ENCODE measurements around the gene MARCKSL1.

DNA sequence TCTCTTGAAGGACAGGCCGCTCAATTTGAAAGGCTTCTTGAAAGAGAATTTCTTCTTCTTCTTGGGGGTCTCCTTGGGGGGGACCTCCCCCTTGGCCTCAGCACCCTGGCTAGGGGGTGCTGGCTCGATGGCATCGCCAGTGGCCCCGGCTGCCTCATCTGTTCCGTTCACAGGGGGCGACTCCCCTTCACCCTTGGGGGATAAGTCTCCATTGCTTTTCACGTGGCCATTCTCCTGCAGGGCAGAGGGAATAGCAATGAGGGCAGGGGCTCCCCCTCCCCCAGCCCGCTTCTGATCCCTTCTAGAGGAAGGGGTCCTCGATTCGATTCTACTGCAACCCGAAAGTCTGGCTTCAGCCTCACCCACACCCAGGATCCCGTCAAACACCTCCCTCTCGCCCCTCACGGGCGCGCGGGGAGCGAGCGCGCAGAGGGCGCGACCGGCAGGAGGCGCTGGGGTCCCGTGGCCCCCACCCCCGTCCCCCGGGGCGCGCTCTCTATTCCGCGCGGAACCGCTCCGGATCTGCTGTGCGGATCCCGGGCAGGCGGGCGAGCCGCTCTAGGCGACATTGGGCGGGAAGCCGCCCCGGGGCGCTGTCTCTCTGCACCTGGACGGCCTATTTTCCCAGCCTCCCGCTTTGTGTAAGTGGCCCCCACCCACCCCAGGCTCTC, 1.0 kb downstream of the MARCKSL1 start:
- TF ChIP-seq, protein P1, sequence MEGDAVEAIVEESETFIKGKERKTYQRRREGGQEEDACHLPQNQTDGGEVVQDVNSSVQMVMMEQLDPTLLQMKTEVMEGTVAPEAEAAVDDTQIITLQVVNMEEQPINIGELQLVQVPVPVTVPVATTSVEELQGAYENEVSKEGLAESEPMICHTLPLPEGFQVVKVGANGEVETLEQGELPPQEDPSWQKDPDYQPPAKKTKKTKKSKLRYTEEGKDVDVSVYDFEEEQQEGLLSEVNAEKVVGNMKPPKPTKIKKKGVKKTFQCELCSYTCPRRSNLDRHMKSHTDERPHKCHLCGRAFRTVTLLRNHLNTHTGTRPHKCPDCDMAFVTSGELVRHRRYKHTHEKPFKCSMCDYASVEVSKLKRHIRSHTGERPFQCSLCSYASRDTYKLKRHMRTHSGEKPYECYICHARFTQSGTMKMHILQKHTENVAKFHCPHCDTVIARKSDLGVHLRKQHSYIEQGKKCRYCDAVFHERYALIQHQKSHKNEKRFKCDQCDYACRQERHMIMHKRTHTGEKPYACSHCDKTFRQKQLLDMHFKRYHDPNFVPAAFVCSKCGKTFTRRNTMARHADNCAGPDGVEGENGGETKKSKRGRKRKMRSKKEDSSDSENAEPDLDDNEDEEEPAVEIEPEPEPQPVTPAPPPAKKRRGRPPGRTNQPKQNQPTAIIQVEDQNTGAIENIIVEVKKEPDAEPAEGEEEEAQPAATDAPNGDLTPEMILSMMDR (IDR thresholded peaks at IDR 0.05): peak; percentile 60 to 83 (median 74)
- no peak for TF ChIP-seq EP300 (IDR thresholded peaks at IDR 0.05)

Measured in upper lobe of left lung (tissue), 4 donors.